Measurements from ENCODE around the gene TAF4. TPM values are rescaled to one million over a fixed set of nuclear protein-coding genes. Genes with fewer than 3 reads are reported as not detected.

Gene TAF4
- total RNA-seq, 1 experiment from 2014 or later = 19.5 TPM

DNA sequence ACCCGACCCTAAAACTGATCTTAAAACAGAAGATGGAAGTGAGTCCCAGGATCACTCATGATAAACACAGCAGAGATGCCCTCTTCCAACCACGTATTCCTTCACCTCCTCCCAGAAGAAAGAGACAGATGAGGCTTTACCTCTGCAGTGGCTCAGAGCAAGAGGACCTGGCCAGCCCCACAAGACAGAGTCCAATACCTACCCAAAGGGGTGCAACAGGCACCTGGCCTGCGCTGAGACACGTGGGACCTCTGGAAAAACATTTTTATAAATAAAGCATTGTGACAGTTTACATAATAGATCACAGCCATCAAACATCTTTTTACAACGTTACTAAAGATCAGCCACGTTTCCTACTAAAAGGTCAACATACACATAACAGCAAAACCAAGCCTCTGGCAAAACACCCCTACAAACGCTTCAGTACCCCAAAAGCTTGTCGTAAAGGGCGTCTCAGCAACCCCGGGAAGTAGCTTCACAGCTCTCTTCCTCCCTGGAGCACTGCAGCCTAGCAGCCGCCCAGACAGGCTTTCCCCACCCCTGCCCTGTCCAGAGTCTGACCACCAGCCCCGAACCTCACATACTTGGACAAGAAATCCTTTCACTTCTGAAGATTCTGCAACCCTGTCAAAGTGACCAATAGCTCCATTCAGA is 2.9 kb downstream of the TAF4 start:
- peak overlapping the region; percentile 46 for H3K4me2 ChIP-seq (ENCODE audit: low read depth, low read length, poor library complexity, severe bottlenecking)
- DNase-seq = no peak
- no peaks in the 10 kb centered on the region for H3K9me3 ChIP-seq (ENCODE audit: low read length)
- peaks cover 40% of the 10 kb centered on the region for H3K4me1 ChIP-seq (ENCODE audit: low read length)
- peak overlapping the region; percentile 22; the same call in 1 of the 2 replicates for H3K9ac ChIP-seq (ENCODE audit: low read length)
- no peak overlapping the region for H3K4me3 ChIP-seq (ENCODE audit: low read length)
- no peaks in the 10 kb centered on the region for H3K9me2 ChIP-seq (replicated peaks; ENCODE audit: insufficient read depth, low read length)
- no peaks in the 10 kb centered on the region; the same call in 1 of the 2 replicates for H3K36me3 ChIP-seq (ENCODE audit: insufficient read depth, low read length)
- H3K79me2 ChIP-seq (ENCODE audit: low read length) = peaks cover 56% of the 10 kb centered on the region
- H3K27ac ChIP-seq (ENCODE audit: low read length) = 0 out of 2 replicates have a peak overlapping the region, but pooled peaks have one; percentile 46
- 0 out of 2 replicates have a peak, but pooled peaks cover 3% of the 10 kb centered on the region for H3K27me3 ChIP-seq (ENCODE audit: low read length)
- H2AFZ ChIP-seq (ENCODE audit: low read length) = no peak overlapping the region
- peaks cover 42% of the 10 kb centered on the region for H4K20me1 ChIP-seq (ENCODE audit: insufficient read depth, low read depth, low read length)

DNA sequence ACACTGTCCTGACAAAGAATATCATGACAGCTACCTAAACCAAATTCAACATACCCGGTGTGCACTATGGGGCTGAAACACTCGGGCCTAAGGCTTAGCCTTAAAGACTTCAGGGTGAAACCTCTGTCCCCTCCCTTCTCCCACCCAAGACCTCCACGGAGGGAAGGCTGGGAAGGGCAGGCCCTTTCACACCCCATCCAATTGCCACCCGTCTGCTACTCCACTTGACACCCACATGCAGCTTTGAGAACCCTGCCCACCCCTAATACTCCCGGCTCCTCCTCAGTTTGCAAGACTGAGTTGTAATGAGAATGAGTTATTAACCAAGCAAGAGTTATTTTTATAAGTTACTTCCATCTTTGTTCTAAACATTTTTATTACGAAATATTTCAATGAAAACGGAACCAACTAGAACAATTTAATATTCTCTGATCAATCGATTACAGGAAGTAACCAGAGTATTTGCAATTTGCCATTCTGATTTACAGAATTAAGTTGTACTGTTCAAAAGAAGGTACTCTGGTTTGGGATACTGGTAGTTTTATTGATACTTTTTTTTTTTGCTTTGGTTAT is 3.7 kb downstream of the TAF4 start:
- Histone ChIP-seq H3K36me3 (ENCODE audit: insufficient read depth, low read length) (no peaks in the 10 kb centered on the region; the same call in none of the 2 replicates), H4K20me1 (ENCODE audit: insufficient read depth, low read depth, low read length) (peaks cover 42% of the 10 kb centered on the region), H3K27me3 (ENCODE audit: low read length) (0 out of 2 replicates have a peak, but pooled peaks cover 2% of the 10 kb centered on the region), H3K9me3 (ENCODE audit: low read length) (no peaks in the 10 kb centered on the region), H2AFZ (ENCODE audit: low read length) (no peak overlapping the region), H3K9ac (ENCODE audit: low read length) (no peak overlapping the region), H3K4me3 (ENCODE audit: low read length) (no peak overlapping the region), H3K27ac (ENCODE audit: low read length) (peak overlapping the region; percentile 46), H3K9me2 (replicated peaks; ENCODE audit: insufficient read depth, low read length) (no peaks in the 10 kb centered on the region), H3K79me2 (ENCODE audit: low read length) (peaks cover 62% of the 10 kb centered on the region), H3K4me1 (ENCODE audit: low read length) (peaks cover 32% of the 10 kb centered on the region), H3K4me2 (ENCODE audit: low read depth, low read length, poor library complexity, severe bottlenecking) (peak overlapping the region; percentile 46)
- no peak for DNase-seq

DNA sequence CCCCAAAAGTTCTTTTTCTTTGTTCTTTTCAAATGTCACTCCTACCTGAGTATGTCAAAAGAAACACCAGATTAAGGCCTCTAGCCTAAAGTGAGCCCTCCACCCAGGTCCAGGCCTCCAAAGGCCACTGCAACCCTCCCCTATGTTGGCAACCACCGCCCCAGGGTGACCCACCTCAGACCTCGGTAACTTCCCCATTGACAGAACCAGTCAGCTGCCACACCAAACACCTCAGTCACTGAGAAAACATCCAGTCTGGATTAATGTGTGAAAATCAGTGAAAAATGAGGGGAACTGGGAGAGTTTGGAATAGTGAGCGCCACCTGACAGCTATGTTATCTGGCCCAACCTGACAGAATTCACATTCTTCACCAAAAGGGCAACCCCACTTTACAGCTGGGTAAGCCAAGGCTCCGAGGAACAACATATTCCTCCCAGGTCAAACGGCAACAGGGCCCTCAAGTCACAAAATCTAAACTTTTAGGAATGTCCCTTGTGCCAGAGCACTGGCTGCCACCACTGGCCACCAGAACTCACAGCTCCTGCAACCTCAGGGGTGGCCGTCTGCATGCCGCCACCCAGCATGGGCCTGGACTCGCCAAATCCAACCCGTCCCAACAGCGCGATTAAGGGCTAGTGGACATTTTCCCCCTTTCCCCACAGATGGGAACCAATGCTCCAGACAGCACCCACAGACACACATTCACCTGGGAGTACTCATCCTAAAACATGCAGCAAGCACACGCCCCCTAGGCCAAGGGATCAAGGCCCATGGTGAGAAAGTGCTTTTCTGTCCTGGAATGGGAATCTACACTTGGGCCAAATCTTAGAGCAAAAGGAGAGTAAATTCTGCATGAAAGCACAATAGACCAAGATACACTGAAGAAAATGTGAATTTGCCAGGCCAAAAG is 4.8 kb downstream of the TAF4 start:
- H3K79me2 ChIP-seq (ENCODE audit: low read length) = peaks cover 73% of the 10 kb centered on the region
- H3K4me2 ChIP-seq (ENCODE audit: low read depth, low read length, poor library complexity, severe bottlenecking) = no peak overlapping the region
- no peak overlapping the region for H3K27ac ChIP-seq (ENCODE audit: low read length)
- H3K4me3 ChIP-seq (ENCODE audit: low read length) = no peak overlapping the region
- H3K9me2 ChIP-seq (replicated peaks; ENCODE audit: insufficient read depth, low read length) = no peaks in the 10 kb centered on the region
- H2AFZ ChIP-seq (ENCODE audit: low read length) = no peak overlapping the region
- no peaks in the 10 kb centered on the region for H3K27me3 ChIP-seq (ENCODE audit: low read length)
- peaks cover 8% of the 10 kb centered on the region for H3K36me3 ChIP-seq (ENCODE audit: insufficient read depth, low read length)
- H3K9me3 ChIP-seq (ENCODE audit: low read length) = no peaks in the 10 kb centered on the region
- peaks cover 26% of the 10 kb centered on the region for H3K4me1 ChIP-seq (ENCODE audit: low read length)
- no peak for DNase-seq
- no peak overlapping the region for H3K9ac ChIP-seq (ENCODE audit: low read length)
- peaks cover 42% of the 10 kb centered on the region for H4K20me1 ChIP-seq (ENCODE audit: insufficient read depth, low read depth, low read length)

DNA sequence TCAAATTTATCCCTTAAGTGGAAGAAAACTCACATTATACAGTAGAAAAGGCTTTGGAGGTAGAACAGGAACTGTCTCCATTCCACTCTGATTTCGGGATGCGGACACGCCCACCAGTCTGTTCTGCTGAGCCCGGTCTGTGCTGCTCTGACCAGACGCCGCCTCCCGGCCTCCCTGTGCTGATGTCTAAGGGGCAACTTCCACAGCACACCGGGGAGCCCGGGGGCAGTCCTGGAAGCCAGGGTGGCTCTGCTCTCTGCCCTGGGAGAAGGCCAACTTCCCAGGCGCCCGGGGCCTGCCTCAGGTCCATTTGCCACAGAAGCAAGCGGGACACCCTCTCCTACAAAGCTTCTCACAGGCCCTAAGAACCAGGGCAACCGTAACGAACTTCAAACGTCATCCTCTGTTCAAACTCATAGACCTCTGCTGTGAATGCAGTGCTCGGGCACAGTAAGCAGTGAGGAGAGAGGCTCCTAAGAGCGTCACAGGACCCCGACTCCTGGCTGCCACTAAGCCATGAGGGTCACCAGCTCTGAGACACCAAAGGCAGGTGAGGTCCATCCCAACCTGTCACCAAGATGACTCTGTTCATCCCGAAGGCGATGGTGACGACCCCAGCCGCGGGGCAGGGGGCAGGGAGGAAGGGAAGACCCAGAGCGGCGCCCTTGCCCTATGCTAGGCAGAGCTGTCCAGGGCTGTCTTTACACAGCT is 5.6 kb downstream of the TAF4 start:
- H3K27ac ChIP-seq (ENCODE audit: low read length) = no peak overlapping the region
- DNase-seq = no peak
- no peaks in the 10 kb centered on the region for H3K9me2 ChIP-seq (replicated peaks; ENCODE audit: insufficient read depth, low read length)
- H3K9me3 ChIP-seq (ENCODE audit: low read length) = no peaks in the 10 kb centered on the region
- H3K4me2 ChIP-seq (ENCODE audit: low read depth, low read length, poor library complexity, severe bottlenecking) = no peak overlapping the region
- no peaks in the 10 kb centered on the region for H3K27me3 ChIP-seq (ENCODE audit: low read length)
- H3K4me3 ChIP-seq (ENCODE audit: low read length) = no peak overlapping the region
- H3K9ac ChIP-seq (ENCODE audit: low read length) = no peak overlapping the region
- peaks cover 48% of the 10 kb centered on the region for H4K20me1 ChIP-seq (ENCODE audit: insufficient read depth, low read depth, low read length)
- H3K4me1 ChIP-seq (ENCODE audit: low read length) = peaks cover 26% of the 10 kb centered on the region
- peaks cover 81% of the 10 kb centered on the region for H3K79me2 ChIP-seq (ENCODE audit: low read length)
- H2AFZ ChIP-seq (ENCODE audit: low read length) = no peak overlapping the region
- peaks cover 11% of the 10 kb centered on the region for H3K36me3 ChIP-seq (ENCODE audit: insufficient read depth, low read length)

DNA sequence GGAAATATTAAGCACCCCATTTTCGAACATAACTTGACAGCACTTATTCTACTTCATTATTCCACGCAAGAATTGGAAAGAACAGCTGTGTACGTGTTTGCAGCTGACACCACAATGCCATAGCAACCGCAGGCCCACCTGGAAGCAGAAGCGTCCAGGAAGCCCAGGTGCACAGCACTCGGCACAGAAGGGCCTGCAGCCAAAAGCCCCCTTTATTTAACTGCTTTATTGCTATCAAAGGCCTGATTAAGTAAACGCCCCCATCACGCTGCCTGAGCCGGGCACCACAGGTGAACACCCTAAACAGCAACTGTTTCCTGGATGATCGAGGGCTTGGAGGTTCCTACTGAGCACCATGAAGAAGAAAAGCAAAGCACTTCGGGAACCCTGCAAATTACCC is 6.3 kb downstream of the TAF4 start:
- Histone ChIP-seq H3K4me3 (ENCODE audit: low read length) (no peak overlapping the region), H3K36me3 (ENCODE audit: insufficient read depth, low read length) (peaks cover 11% of the 10 kb centered on the region), H3K9ac (ENCODE audit: low read length) (no peak overlapping the region), H3K27ac (ENCODE audit: low read length) (no peak overlapping the region), H3K79me2 (ENCODE audit: low read length) (peaks cover 88% of the 10 kb centered on the region), H3K4me2 (ENCODE audit: low read depth, low read length, poor library complexity, severe bottlenecking) (no peak overlapping the region), H3K9me2 (replicated peaks; ENCODE audit: insufficient read depth, low read length) (no peaks in the 10 kb centered on the region), H3K9me3 (ENCODE audit: low read length) (no peaks in the 10 kb centered on the region), H4K20me1 (ENCODE audit: insufficient read depth, low read depth, low read length) (peaks cover 55% of the 10 kb centered on the region), H2AFZ (ENCODE audit: low read length) (no peak overlapping the region), H3K27me3 (ENCODE audit: low read length) (no peaks in the 10 kb centered on the region), H3K4me1 (ENCODE audit: low read length) (peaks cover 26% of the 10 kb centered on the region)
- DNase-seq = no peak

DNA sequence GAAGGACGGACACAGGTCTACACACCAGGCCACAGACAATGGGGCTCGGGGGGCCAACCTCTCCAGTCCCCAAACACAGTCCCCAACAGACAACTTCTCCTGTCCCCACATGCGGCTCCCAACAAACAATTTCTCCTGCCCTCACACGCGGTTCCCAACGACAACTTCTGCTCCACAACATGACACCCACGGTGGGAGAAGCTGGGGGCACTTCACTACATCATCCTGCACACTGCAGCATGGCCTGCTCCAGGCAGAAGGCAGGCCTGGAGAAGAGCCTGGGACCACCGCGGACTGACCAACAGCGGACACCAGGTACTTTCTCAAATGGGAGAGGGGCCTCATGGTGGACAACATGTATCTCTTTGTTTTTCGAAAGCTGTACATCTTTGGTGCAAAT is 6.7 kb downstream of the TAF4 start:
- H3K27me3 ChIP-seq (ENCODE audit: low read length) = no peaks in the 10 kb centered on the region
- H3K79me2 ChIP-seq (ENCODE audit: low read length) = peaks cover 88% of the 10 kb centered on the region
- no peak overlapping the region for H3K4me3 ChIP-seq (ENCODE audit: low read length)
- H4K20me1 ChIP-seq (ENCODE audit: insufficient read depth, low read depth, low read length) = peaks cover 52% of the 10 kb centered on the region
- peaks cover 23% of the 10 kb centered on the region for H3K4me1 ChIP-seq (ENCODE audit: low read length)
- no peak overlapping the region for H3K27ac ChIP-seq (ENCODE audit: low read length)
- H2AFZ ChIP-seq (ENCODE audit: low read length) = no peak overlapping the region
- DNase-seq = no peak
- H3K4me2 ChIP-seq (ENCODE audit: low read depth, low read length, poor library complexity, severe bottlenecking) = no peak overlapping the region
- no peak overlapping the region for H3K9ac ChIP-seq (ENCODE audit: low read length)
- H3K36me3 ChIP-seq (ENCODE audit: insufficient read depth, low read length) = peaks cover 11% of the 10 kb centered on the region
- no peaks in the 10 kb centered on the region for H3K9me3 ChIP-seq (ENCODE audit: low read length)
- no peaks in the 10 kb centered on the region for H3K9me2 ChIP-seq (replicated peaks; ENCODE audit: insufficient read depth, low read length)

DNA sequence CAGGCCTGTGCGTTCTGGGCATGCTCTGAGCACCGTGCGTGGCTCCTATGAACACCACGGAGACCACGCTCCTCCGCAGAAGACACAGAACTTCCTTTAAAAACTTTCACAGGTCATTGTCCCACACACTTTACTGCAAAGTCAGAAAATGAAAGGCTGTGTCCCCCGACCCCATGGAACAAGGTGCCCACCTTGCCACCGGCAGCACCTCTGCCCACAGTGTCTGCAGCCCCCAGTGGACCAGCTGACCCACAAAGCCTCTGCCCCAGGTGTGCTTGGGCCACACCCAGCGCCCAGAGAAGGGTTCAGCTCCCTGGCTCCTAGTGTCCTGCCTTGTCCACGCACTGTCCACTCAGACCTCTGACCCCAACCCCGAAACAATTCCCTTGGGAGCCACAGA is 8.7 kb downstream of the TAF4 start:
- Histone ChIP-seq H3K36me3 (ENCODE audit: insufficient read depth, low read length) (peaks cover 11% of the 10 kb centered on the region), H3K4me2 (ENCODE audit: low read depth, low read length, poor library complexity, severe bottlenecking) (no peak overlapping the region), H3K9ac (ENCODE audit: low read length) (no peak overlapping the region), H3K4me1 (ENCODE audit: low read length) (peaks cover 23% of the 10 kb centered on the region), H2AFZ (ENCODE audit: low read length) (no peak overlapping the region), H3K27ac (ENCODE audit: low read length) (no peak overlapping the region), H3K9me2 (replicated peaks; ENCODE audit: insufficient read depth, low read length) (no peaks in the 10 kb centered on the region), H4K20me1 (ENCODE audit: insufficient read depth, low read depth, low read length) (peaks cover 36% of the 10 kb centered on the region), H3K79me2 (ENCODE audit: low read length) (peaks cover 88% of the 10 kb centered on the region), H3K27me3 (ENCODE audit: low read length) (no peaks in the 10 kb centered on the region), H3K9me3 (ENCODE audit: low read length) (no peaks in the 10 kb centered on the region), H3K4me3 (ENCODE audit: low read length) (no peak overlapping the region)
- DNase-seq = no peak
